Measurements from ENCODE around the gene CHRNA5. TPM values are rescaled to one million over a fixed set of nuclear protein-coding genes. Genes with fewer than 3 reads are reported as not detected.
"Not testable (repeated sequence)": the region's sequence is repeated elsewhere in the genome, so short reads cannot be mapped to it uniquely, and the experiment has no call there.

Gene CHRNA5
- polyA plus RNA-seq, 2 of the 4 experiments (the other 2 are of a cell fraction): 29.8 to 49.6 TPM

DNA sequence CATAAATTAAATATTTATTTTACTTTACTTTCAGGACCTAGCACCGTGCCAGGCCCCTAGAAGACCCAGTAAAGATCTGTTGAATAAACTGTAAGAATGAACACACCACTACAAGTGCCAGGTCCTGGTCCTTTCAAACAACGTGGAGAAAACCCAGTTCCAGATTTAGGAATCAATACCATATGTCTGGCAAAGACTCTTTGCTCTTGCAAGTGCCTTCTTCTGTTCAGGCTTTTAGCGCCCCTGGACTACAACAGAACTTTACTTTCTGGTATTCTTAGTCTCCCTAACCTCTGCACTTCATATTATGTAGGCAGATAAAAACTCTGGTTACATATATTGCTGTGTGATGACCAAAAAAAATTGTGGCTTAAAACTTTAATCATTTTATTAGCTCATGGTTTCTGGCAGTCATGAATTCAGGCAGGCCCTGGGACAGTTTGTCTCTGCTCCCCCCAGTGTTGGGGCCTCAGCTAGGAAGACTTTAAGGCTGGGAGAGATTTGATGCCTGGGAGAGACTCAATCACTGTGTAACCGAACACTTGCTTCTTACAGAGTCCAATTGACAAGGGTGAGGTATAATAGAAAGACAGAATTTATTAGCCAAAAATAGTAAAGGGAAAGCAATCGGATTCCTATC lies 27.9 kb upstream of the CHRNA5 start:
- TF ChIP-seq POLR2A (IDR thresholded peaks at IDR 0.05; ENCODE audit: low read length) (no peak), HEYL (CRISPR knock-in tag; IDR thresholded peaks at IDR 0.05) (no peak), TFCP2L1 (CRISPR knock-in tag; IDR thresholded peaks at IDR 0.05) (no peak), SMC3 (IDR thresholded peaks at IDR 0.05) (no peak), NFE2L2 (conservative IDR thresholded peaks at IDR 0.05; ENCODE audit: low read length) (no peak), NPAS2 (CRISPR knock-in tag; IDR thresholded peaks at IDR 0.05; ENCODE audit: borderline replicate concordance) (no peak), JUNB (IDR thresholded peaks at IDR 0.05) (no peak), MAFK (IDR thresholded peaks at IDR 0.05; ENCODE audit: partially characterized antibody) (no peak), CEBPB (IDR thresholded peaks at IDR 0.05) (no peak), KDM1A (IDR thresholded peaks at IDR 0.05; ENCODE audit: low read depth) (no peak), PHF8 (IDR thresholded peaks at IDR 0.05; ENCODE audit: borderline replicate concordance, low read depth) (no peak), SREBF2 (IDR thresholded peaks at IDR 0.05) (no peak), EHMT2 (IDR thresholded peaks at IDR 0.05; ENCODE audit: low read depth) (no peak), CBX2 (IDR thresholded peaks at IDR 0.05; ENCODE audit: borderline replicate concordance, low read depth) (no peak), BHLHE40 (IDR thresholded peaks at IDR 0.05; ENCODE audit: low read depth, low read length) (no peak), FOSB (CRISPR knock-in tag; IDR thresholded peaks at IDR 0.05) (no peak)
- TF ChIP-seq, protein P1, sequence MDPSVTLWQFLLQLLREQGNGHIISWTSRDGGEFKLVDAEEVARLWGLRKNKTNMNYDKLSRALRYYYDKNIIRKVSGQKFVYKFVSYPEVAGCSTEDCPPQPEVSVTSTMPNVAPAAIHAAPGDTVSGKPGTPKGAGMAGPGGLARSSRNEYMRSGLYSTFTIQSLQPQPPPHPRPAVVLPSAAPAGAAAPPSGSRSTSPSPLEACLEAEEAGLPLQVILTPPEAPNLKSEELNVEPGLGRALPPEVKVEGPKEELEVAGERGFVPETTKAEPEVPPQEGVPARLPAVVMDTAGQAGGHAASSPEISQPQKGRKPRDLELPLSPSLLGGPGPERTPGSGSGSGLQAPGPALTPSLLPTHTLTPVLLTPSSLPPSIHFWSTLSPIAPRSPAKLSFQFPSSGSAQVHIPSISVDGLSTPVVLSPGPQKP (IDR thresholded peaks at IDR 0.05; ENCODE audit: low read depth, low read length): no peak
- no peak overlapping the region for H3K4me2 ChIP-seq
- DNase-seq (ENCODE audit: low read depth in 1 of 2, low spot score in 1 of 2) (no peak), ATAC-seq (no peak), FAIRE-seq (no peak)
- no peaks in the 10 kb centered on the region for H3K9me3 ChIP-seq
- WGBS (ENCODE audit: missing lambda C conversion rate): 73% methylated on average over 5 of the region's 5 CpGs
- no peak overlapping the region for H3K4me3 ChIP-seq
- ChIA-PET CTCF (interaction anchor here (0.6 to 1.9 kb wide), 4 partner anchors 12 to 229 kb away, joined by 3 to 5 read pairs (median 3); partner anchors contain the start of gene CHRNA5), POLR2A (interaction anchor here (1.4 kb wide), 1 partner anchor 28 kb away, joined by 3 read pairs; the partner anchor contains the start of gene CHRNA5)
- no peak overlapping the region for H3K27ac ChIP-seq
- H3K4me1 ChIP-seq: peaks cover 10% of the 10 kb centered on the region

DNA sequence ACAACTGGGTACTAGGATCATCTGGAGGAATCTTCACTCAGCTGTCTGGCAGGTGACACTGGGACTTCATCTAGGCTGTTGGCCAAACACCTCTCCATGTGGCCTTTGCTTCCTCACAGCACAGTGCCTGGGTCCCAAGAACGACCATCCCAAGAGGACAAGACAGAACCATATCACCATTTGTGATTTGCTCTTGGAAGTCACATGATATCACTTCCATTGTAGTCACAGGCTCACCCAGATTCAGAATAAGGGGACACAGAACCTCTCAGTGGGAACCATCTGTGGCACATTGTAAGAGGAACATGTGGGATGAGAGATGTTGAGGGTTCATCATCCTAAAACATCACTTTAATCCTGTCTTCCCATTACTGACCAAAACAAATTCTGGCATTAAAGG lies 27.0 kb upstream of the CHRNA5 start:
- Histone ChIP-seq H3K9me3 (no peaks in the 10 kb centered on the region), H3K4me1 (peaks cover 13% of the 10 kb centered on the region), H3K4me3 (no peak overlapping the region), H3K4me2 (no peak overlapping the region), H3K27ac (no peak overlapping the region)
- DNase-seq (ENCODE audit: low read depth in 1 of 2, low spot score in 1 of 2) (no peak), ATAC-seq (no peak), FAIRE-seq (no peak)
- ChIA-PET POLR2A (no interaction called here), CTCF (interaction anchor here (0.9 to 1.9 kb wide), 2 partner anchors 11 to 17 kb away, joined by 3 to 5 read pairs; no protein-coding TSS in a partner anchor)
- TF ChIP-seq POLR2A (IDR thresholded peaks at IDR 0.05; ENCODE audit: low read length) (no peak), NR3C1 (IDR thresholded peaks at IDR 0.05) (no peak)
- TF ChIP-seq, protein P1 (IDR thresholded peaks at IDR 0.05; ENCODE audit: low read depth, low read length): no peak
- WGBS (ENCODE audit: missing lambda C conversion rate): 29% methylated on average over 1 of the region's 1 CpG

DNA sequence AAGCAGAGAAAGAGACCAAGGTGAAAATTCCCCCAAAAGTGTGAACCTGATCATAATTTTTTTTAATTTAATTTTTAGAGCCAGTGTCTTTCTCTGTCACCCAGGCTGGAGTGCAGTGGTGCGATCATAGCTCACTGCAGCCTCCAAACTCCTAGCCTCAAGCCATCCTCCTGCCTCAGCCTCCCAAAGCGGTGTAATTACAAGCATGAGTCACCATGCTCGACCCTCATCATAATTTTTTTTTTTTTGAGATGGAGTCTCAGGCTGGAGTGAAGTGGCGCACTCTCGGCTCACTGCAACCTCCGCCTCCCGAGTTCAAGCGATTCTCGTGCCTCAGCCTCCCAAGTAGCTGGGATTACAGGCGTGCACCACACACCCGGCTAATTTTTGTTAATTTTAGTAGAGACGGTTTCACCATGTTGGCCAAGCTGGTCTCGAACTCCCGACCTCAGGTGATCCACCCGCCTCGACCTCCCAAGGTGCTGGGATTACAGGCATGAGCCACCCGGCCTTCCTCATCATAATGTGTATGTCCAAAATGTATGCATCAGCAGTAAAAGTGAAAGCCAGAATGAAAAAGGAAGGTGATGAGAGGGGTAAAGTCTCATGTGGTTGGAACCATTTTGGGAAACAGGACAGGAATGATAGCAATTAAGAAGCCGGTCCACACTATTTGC lies 25.7 kb upstream of the CHRNA5 start:
- peak overlapping the region; percentile 72 for H3K4me3 ChIP-seq
- WGBS (ENCODE audit: missing lambda C conversion rate): 66% methylated on average over 18 of the region's 18 CpGs
- not testable (repeated sequence) for DNase-seq (ENCODE audit: low read depth in 1 of 2, low spot score in 1 of 2); ATAC-seq; FAIRE-seq; H3K9me3 ChIP-seq; TF ChIP-seq FOSL2 (IDR thresholded peaks at IDR 0.05)
- POLR2A ChIA-PET: interaction anchor here (0.6 to 4.8 kb wide), 23 partner anchors 10 to 390 kb away, joined by 3 to 69 read pairs (median 5); partner anchors contain the start of genes CHRNA5, HYKK, IDH3A and IREB2
- H3K4me2 ChIP-seq: peak overlapping the region; percentile 90
- H3K4me1 ChIP-seq: peaks cover 13% of the 10 kb centered on the region
- H3K27ac ChIP-seq: peak overlapping the region; percentile 93 to 96
- TF ChIP-seq FOSL2 (CRISPR knock-in tag; IDR thresholded peaks at IDR 0.05): peak; percentile 48; the same call in 1 of the 2 replicates
- TF ChIP-seq CHD4 (IDR thresholded peaks at IDR 0.05; ENCODE audit: borderline replicate concordance): 0 out of 2 replicates have a peak, but pooled peaks have one; percentile 47
- peak; percentile 93 for TF ChIP-seq MAFK (IDR thresholded peaks at IDR 0.05; ENCODE audit: partially characterized antibody)
- 0 out of 2 replicates have a peak, but pooled peaks have one; percentile 71 for TF ChIP-seq HOXA7 (CRISPR knock-in tag; IDR thresholded peaks at IDR 0.05)
- CTCF ChIA-PET: interaction anchor here (0.5 to 1.9 kb wide), 11 partner anchors 12 to 271 kb away, joined by 3 to 10 read pairs (median 3); partner anchors contain the start of gene CHRNA5

All from A549 (cell line).